Measurements from ENCODE around the gene TBC1D2B.

Gene TBC1D2B

DNA sequence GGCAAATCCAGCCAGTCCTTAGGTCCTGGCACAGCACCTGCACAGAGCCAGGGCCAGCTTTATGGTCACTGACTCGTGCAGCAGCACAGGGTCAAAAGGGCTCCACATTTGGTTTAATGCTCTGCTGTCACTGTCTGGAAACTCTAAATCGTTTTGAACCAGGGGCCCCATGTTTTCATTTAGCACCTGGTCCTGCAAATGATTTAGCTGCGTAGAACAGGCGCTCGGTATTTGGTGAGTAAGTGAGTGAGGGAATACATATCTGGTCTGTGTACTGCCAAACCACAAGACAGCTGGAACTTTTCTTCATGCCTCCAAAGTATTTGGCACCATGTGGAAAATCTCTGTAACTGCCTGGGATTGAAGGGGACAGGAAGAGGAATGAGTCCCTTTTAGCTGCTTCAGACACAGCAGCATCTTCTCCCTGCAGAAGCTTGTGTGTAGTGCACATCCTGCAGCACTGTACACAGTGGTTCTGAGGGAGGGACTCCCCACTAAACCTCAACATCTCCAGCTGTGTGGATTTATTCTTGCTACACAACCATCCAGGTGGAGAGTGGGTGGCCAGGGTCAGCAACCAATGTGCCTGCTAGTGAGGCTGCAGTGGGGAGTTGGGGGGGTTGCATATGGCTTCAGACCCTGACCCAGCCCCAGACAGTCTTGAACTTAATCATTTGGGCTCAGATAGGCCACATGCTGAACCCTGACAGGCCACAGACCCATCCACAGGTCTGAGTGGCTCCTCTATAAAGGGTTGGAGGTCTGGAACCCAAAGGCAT lies 15.9 kb upstream of the TBC1D2B start:
- DNase-seq, result no peak

DNA sequence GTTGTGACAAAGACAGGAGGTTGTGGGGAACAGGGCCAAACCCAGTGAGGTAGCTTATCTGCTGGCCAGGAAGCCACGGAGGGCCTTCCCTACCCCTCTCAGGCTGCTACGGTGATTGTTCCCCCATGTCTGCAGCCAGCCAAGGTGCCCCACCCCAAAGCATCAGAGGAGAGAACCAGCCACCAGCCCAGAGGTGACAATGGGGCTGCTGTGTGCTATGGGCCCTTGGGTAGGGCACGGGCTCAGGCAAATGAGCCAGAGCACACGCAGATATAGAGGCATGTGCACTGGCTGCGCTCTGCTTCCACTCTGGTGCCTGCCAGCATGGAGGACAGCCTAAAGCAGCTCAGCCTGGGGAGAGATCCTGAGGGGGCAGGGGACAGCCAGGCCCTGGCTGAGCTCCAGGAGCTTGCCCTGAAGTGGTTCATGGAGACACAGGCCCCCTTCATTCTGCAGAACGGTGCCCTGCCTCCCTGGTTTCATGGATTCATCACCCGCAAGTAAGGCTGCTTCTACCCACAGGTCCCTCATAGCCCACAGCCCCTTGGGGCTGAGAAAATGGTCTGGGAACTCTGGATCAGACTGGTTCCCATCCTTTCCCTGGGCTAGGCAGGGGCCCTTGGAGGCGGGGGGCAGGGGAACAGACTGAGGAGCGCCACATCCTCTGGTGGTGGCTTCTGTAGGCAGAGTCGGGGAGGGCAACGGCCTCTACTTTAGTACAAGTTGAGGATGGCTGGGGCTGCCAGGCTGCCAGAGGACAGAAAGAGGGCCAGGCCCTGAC lies 14.9 kb upstream of the TBC1D2B start, which contains the start of gene SH2D7:
TSS of gene SH2D7 (plus strand) at position 301 of the 781 bp plus-strand sequence. CDS start at position 325, 24 bp downstream.
- no peak for DNase-seq

DNA sequence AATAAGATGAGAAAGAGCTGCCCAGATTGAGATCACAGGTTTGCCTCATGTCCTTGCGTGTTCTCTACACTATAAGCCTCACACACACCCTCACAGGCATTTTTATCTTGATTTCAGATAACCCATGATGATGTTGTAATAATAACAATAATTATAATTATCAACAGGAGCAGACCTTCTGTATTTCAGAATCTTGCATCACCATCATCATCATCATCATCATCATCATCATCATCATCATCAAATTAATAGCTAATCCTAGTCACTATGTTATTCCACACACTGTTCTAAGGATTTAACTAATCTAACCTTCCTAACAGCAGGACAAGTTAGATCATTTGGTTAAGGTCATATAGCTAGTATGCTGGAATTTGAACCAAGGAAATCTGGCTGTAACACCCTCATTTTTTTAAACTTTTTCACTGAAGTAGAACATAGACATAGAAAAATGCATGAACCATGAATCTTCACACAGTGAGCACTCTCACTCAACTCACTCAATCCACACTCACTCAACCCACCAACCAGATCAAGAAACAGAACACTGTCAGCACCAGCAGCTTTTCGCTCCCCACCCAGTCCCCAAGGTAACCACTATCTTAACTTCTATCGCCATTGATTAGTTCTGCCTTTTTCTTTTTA lies 13.0 kb upstream of the TBC1D2B start:
- no peak for DNase-seq

DNA sequence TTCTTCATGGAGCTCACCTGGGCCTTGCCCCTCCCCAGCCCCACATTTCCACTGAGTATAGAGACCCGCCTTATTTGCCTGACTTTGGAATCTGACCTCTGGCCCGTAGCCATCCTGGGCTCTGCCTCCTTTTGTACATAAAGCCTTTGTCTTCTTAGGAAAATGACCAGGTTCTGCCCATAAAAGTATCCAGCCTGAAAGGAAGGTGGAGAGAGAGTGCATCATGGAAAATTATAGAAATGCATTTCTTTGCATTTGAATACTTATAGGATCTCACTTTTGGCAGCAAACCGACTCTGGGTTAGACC lies 11.2 kb upstream of the TBC1D2B start:
- DNase-seq, result no peak

DNA sequence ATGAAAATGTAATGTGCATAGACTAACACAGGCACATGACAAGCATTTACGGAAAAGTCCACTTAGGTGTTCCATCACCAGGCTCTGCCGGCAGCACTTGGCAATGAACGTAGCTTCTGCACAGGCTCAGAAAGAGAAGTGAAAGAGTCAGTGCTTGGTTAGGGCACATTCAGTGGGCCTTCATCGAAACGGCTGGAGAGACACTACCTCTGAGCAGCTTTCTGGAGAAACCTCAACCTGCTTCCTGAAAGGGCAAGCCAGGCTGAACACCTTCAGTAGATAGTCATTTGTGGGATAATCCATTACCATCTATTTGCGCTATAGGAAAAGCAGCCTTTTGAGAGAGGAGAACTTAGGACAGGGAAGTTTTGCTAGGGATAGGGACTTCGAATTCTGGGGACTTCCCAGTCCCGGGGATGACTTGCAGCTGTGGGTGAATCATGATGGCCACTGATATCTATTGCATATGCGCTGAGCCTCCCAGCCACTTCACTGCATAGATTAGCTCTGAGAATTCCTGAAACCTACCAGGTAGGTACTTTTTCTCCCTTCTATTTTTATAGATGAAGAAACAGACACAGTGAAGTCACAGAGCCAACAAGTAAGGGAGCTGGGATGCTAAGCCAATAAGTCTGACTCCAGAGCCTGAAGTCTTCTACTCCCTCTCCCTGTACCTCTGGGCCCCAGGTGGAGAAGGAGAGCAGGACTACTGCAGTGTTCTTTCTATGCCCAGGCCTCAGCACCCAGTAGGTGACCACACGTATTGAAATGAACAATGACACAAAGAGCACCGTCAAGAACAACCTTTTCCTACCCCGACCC lies 10.7 kb upstream of the TBC1D2B start:
- DNase-seq, result no peak

DNA sequence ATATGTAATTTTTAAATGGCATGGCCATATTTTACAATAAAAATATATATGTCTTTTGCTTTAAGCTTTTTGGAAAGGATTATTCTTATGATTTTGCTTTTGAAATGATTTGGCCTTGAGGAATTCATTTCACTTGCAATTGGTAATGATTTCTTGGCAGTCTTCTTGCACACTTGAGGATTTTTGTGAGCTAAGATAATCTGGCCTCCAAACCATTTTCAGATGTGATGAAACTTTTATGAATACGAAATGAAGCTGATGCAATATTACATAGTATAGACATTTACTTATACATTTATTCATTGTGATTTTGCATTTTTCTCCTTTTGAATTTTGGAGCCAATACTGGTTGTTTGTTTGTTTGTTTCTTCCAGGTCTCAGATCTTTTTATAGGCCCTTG lies 8.4 kb upstream of the TBC1D2B start:
- DNase-seq, result no peak

DNA sequence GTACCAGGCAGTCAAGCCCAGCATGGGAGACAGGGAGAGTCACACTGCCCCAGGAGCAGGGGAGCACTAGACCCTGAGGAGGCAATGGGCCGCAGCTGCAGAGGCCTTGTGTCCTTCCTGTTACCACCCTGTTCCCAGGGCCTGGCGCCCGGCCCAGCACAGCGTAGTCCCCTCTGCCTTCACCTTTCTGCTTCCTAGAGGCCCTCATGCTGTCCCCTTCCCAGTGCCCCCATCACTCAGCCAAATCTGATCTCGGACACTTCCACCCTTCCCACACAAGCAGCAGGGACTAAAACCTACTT lies 6.9 kb upstream of the TBC1D2B start:
- no peak for DNase-seq

DNA sequence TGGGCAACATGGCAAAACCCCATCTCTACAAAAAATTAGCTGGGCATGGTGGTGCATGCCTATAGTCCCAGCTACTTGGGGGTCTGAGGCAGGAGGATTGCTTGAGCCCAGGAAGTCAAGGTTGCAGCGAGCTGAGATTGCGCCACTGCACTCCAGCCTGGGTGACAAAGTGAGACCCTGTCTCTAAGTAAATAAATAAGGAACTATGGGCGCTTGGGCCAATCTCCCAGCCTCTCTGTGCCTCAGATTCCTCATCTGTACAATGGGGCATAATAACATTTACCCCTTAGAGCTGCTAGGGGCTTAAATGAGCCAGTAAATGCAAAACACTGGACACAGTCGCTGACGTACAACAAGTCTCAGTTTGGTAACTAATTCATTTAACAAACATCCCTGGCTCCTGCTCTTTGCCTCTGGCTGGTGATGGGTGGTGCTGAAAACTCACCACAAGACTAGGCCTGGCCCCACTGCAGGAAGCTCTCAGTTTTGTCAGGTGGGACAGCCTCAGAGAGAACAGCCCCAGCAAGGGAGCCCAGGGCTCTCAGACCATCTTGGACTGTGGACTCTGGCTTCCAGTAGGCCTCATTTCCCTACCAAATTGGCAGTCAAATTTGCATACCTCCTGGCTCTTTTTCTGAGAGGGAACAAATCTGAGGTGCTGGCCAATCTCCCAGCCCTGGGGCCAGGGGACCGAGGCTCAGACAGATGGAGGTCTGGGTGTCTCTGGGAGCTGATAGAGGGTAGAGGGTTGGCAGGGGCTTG lies 6.4 kb upstream of the TBC1D2B start:
- no peak for DNase-seq

DNA sequence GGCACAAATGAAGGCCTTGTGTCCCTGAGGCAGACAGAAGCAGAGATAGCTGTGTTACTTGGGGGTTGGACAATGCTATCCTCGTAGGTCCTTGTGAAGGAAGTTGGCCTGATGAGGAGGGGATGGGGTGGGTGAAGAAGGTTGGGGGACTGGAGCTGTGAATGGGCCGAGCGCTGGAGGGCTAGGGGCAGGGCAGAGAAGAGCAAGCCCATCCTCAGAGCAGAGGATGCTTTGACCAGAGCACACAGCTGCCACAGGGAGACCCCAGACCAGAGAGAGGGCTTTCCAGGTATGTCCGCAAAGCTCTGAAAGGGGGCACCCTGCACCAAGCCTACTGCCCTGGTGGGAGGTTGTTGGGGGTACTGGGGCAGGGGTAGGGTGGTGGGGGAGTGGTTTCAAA lies 5.7 kb upstream of the TBC1D2B start:
- DNase-seq, result no peak

DNA sequence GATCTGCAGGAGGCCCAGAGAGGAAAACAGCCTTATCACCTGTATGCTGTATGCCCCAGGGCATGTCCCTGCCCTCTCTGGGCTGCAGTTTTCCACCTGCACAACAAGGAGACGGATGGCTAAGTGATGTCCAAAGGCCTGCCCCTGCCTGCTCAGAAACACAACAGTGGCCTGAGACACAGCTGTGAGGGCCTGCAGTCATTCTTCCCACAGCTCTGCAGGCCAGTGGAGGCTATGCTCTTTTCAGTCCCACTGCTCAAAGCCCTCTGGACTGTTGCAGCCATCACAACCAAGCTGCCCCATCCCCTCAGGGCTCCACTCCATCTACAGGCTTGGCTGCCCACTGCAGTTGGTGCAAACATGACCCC lies 5.2 kb upstream of the TBC1D2B start:
- no peak for DNase-seq

DNA sequence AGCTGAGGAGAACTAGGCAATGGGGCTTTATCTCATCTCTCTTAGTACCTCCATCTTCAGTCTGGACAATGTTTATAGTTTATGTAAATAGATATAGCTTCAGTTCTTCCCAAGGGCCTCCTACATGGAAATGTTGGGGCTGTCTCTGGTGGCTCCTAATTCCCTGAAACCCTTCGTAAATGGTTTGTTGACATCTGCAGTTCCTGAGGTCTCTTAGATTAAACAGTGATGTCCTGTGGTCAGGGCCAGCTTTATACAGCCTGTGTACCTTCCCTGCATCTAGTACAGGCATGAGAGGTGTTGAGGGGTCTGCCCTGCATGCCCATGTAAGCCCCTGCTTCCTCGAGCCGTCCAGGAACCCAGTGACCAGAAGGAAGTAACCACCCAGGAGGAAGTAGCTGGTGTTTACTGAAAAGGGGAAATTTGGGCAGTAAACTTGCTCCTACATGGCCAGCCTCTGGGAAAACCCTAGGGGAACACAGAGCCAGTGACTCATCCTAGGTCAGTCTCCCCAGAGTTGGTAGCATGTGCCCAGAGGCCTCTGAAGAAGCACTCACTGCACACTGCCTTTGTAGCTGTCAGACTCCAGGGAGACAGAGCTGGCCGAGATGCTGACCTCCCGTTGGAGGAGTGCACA lies 4.7 kb upstream of the TBC1D2B start:
- no peak for DNase-seq

DNA sequence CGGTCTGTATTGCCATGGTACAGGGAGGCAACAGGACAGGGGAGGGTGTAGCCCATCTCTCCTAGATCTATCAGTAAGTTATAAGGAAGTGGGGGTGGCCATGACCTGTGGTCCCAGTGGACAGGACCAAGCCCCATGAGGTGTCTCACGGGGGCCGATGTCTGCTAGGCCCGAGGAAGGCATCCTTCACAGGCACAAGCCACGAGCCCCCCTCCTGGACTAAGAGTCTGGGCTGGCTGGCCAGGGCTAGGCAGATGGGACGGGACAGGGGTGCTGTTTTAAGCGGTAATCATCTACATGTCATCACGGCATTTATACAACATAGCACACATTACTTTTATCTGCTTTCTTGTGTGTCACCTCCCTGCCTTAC lies 2.6 kb upstream of the TBC1D2B start:
- no peak for DNase-seq

DNA sequence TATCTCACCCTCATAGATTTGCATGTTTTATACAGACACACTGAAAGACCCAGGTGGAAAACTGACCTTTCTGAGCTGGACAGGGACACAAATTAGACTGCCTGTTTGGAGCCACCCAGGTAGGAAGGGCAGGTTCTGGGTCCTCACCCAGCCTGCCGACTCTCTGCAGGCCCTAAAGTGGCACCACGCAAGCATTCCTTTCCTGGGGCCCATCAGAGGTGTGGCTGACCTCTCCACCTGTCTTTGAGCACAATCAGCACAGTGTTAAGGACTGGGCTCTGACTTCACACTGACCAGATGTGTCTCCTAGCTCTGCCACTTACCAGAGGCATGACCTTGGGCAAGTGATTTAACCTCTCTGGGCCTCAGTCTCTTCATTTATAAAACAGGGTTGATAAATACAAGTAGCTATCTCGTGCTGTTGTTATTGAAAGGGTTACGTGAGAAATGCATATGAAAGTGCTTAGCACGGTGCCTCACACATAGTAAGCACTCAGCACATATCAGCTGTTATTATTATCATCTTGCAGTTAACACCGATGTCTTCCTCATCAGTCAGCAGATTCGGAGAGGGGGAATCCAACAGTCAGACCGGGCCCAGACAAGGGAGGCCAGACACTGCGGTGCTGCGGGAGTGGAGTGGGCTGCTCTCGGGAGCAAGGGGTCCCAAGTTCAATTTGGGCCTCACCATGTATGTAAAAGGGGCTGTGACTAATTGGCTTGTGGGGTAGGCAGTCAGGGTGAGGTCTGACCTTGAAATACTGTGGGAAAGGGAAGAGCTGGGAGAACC lies 2.0 kb upstream of the TBC1D2B start:
- no peak for DNase-seq

DNA sequence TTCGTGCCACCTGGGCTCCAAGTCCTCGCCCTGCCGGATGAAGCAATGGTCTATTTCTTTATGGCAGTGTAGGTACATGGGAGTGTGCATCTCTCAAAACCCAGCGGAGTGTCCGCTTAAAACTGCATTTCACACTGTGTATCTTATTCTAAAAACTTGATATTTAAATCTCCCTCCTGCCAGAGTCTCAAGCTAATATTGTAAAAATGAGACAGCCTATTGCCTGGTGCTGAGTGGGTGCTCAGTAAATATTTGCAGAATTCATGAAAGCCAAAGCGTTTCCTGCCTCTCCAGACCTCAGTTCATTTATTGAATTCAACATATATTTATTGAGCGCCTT lies 330 bp upstream of the TBC1D2B start:
- no peak for DNase-seq

DNA sequence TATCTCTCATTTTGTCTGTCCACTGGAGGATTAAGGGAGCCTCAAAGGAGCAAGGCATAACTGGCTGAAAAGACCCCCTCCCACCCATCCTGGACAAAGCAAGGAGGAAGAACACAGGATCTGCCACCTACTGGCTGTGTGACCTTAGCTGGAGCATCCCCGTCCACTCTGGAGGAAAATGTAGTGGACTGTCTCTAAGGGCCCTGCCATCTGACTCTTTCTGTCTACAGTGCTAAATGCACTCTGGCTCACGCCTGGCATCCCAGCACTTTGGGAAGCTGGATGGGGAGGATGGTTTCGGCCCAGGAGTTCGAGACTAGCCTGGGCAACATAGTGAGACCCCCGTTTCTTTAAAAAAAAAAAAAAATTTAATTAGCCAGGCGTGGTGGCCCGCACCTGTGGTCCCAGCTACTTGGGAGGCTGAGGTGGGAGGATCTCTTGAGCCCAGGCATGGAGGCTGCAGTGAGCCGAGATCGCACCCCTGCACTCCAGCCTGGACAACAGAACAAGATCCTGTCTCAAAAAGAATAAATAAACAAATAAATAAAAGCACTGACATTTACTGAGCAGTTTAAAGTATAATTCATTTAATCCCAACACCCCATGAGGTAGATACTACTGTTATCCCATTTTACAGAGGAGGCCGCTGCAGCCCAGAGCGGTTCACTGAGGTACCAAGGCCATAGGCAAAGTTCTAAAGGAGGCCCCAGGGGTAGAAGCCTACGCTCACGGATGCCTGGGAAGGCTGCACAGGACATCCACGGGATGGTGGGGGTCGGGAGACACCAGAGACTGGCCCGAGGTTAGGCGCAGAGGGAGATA lies 1.1 kb downstream of the TBC1D2B start:
- no peak for DNase-seq

DNA sequence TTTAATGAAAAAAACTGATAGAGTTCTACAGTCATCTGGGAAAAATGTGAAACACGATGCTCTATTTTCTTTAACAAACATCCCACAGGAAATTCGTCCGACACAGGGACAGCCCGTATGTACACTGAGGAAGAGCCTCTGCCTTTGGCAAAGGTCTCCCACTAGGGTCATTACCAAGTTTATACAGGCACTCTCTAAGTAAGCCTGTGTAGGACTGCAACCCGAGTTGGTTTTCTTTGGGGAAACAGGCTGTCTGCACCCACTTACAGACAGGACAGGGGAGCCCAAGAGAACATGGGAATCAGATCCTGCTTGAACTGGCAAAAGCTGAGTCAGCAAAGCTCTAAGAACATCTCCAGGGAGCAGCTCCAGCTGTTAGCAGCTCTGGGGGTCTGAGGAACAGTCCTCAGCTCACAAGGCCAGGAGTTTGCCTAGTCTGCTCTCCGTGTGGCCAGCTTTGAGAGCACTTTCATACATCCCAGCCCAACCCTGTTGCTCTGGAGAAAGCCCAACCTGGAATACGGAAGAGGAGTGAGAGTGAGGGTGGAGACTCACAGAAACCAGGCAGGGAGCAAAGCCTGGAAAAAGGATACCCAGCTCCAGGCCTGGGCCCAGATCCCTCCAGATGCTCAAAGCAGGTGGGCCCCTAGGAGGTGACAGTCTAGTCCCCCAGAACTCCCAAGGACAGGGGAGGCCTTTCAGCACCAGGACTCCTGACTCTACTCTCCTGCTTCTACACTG lies 1.9 kb downstream of the TBC1D2B start:
- no peak for DNase-seq

DNA sequence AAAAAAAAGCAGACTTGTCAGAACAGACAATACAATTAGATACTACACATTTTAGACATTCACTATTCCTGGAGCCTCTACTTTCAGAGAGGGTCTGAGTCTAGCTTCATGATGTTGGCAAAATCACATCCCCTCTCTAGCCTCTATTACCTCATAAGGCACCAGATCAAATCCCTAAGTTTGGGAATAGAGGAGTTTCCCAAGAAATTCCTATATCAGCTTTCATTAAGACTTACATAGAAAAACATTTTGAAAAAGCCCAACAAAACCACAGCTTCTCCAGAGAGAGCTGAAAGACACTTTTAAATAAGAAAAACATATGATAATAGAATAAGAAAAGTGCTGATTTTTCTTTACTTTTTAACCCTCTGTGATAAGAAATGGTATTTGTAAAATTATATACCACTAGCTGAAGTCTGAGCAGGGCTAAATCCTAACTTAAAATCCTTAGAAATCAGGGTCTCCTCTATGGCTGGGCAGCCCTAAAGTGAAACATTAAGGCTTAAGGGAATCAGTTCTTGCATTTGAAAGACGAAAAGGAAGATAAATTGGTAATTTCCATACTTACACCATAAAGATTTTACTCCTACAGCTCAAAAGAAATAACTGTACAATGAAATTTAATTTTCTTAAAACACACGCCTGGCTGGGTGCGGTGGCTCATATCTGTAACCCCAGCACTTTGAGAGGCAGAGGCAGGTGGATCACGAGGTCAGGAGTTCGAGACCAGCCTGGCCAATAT lies 4.3 kb downstream of the TBC1D2B start:
- no peak for DNase-seq

DNA sequence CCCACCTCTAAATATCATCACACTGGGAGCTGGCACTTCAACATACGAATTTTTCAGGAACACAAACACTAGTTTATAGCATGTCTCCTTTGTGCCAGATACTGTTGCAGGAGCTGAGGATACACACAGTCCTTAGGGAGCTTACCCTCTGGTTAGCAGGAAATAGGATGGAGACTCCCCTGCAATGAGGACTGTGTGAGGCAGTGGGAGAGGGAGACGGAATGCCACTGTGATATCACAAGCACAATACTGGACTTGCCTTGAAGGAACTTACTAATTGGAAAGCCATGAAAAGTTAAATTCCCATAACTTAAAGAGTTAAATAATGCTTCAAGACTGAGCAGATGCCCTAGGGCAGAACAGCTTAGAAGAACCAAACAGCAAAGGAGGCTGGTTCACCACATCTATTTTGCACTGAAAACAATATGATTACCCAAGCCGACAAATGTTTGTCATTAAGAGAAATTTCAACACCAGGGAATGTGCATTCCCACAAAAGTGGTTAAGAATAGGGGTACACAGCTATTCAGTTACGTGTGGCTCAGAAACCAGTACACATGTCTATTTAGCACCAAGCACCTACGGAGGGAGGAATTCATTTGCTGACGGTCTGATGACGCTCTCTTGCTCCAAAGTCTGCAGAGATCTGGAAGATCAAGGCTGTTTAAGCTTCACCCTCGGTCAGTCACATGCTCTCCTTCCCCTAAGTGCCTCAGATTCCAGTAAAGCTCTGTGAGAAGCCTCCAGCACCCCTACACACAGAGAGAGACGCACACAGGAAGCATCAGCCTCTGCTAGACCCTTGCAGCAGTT lies 5.2 kb downstream of the TBC1D2B start:
- no peak for DNase-seq
